H7 (cell line): Measurements from ENCODE around the gene FAM184B. TPM values are rescaled to one million over a fixed set of nuclear protein-coding genes. Genes with fewer than 3 reads are reported as not detected.
"Not testable (repeated sequence)": the region's sequence is repeated elsewhere in the genome, so short reads cannot be mapped to it uniquely, and the experiment has no call there.

Experiments used
- DNase-seq: peaks from one replicate; pipeline ENCODE4 v3.0.0; 2012
- H3K27me3 ChIP-seq: 2 replicates; pipeline ENCODE4 v1.6.0; 2011; ENCODE audit warnings: mild to moderate bottlenecking, low read length; ENCODE audit not compliant: control insufficient read depth, insufficient read depth
- H3K36me3 ChIP-seq: replicated peaks from 2 replicates; pipeline ENCODE4 v1.5.1; 2011; ENCODE audit warnings: low read length; ENCODE audit not compliant: control insufficient read depth, insufficient read depth
- H3K4me3 ChIP-seq: 2 replicates; pipeline ENCODE4 v1.5.1; 2011; ENCODE audit warnings: low read depth, mild to moderate bottlenecking, control low read depth, low read length, moderate library complexity; ENCODE audit not compliant: insufficient read depth
- total RNA-seq: library from RNA; depleted of rRNA; stranded (reverse); fragments of >200 nt; shearing (Covaris generic); gene quantifications from 2 replicates; pipeline ENCODE4 v1.2.3, GENCODE V29; 2014

FAM184B gene
- total RNA-seq, 1 experiment from 2014 or later, result not detected

DNA sequence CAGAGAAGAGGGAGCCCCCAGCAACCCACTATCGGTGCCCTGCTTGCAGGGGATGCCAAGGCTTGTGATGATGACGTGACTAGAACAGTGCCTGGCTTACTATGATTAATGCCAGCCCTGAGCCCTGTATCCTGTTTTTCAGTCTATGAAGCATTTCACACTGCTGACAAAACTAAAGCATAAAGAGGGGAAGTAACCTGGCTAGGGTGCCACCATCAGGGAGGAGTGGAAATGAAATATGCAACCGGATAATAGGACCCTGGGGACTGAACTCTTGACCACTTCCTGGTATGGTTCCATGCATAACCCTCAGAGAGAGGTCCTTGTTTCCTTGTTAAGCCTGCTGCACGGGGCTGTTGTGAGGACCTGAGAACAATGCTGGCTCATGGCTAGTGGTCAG lies 116.7 kb downstream of the FAM184B start:
- Histone ChIP-seq H3K36me3 (no peaks in the 10 kb centered on the region), H3K27me3 (no peaks in the 10 kb centered on the region), H3K4me3 (no peak overlapping the region)
- DNase-seq, result no peak

DNA sequence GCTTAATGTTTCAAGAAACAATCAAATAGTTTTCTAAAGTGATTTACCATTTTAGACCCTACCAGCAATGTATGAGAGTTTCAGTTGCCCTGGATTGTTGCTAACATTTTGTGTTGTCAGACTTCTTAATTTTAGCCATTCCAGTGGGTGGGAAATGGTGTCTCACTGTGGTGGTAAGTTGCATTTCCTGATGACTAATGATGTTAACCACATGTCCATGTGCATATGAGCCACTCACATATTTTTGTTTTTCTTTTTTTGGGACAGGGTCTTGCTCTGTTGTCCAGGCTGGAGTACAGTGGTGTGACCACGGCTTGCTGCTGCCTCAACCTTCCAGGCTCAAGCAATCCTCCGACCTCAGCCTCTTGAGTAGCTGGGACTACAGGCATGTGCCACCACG lies 118.7 kb downstream of the FAM184B start:
- DNase-seq, result no peak
- H3K27me3 ChIP-seq, result no peaks in the 10 kb centered on the region
- no peaks in the 10 kb centered on the region for H3K36me3 ChIP-seq
- no peak overlapping the region for H3K4me3 ChIP-seq

GRCh38 chr4:17659196-17659595 lies 122.2 kb downstream of the FAM184B start:
- not testable (repeated sequence) for H3K27me3 ChIP-seq, H3K36me3 ChIP-seq, DNase-seq, H3K4me3 ChIP-seq

GRCh38 chr4:17657849-17658248 lies 123.6 kb downstream of the FAM184B start:
- H3K4me3 ChIP-seq, result no peak overlapping the region
- no peak for DNase-seq
- H3K36me3 ChIP-seq, result no peaks in the 10 kb centered on the region
- no peaks in the 10 kb centered on the region for H3K27me3 ChIP-seq

DNA sequence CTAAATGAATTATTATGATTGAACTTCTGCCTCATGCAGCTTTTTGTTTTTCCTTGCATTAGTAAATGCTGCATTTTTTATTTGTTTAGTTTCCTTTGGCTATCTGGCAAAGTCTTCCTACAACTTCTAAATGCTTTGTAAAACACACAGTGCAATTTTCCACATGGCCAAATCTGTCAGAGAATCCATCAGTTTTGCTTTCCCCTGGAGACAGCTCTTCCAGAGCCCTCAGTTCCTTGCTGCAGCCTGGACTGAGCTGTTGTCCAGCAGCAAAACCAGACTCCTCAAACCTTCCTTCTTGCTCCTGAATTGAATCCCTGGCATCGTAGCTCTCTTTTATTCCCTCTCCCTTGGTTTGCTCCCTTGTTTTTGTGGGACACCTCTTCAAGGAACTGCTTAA lies 124.3 kb downstream of the FAM184B start:
- Histone ChIP-seq H3K27me3 (no peaks in the 10 kb centered on the region), H3K4me3 (no peak overlapping the region), H3K36me3 (no peaks in the 10 kb centered on the region)
- DNase-seq, result no peak

DNA sequence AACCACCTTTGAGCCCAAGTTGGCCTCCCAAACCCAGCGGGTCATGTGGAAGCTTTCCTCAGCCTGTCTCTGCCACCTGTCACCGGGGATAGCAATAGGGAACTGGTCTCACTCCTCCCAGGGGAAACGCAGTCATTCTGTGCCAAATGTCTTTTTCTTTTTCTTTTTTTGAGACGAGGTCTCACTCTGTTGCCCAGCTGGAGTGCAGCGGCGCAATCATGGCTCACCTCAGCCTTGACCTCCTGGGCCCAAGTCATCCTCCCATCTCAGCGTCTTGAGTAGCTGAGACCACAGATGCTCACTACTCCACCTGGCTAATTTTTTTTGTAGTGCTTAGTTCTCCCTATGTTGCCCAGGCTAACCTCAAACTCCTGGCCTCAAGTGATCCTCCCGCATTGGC lies 126.7 kb downstream of the FAM184B start:
- Histone ChIP-seq H3K36me3 (no peaks in the 10 kb centered on the region), H3K4me3 (no peak overlapping the region), H3K27me3 (no peaks in the 10 kb centered on the region)
- DNase-seq, result no peak

DNA sequence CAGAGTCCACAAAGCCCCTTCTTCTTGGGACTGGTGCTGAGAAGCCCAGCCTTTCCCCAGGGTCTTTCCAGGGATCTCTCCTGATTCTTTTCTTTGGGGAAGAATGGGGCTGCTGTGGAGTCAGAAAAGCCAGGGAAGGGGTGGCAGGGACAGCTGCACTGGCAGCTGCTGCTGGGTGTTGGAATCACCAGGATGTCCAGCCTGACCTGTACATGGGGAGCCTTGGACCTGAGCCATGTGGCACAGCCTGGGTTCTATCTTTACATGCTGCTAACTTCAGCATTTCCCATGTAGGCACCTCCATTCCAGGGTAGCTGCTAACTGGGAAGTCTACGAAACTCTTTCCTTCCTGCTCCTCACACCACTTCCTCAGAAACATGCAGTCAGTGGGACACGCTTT lies 131.0 kb downstream of the FAM184B start:
- Histone ChIP-seq H3K27me3 (no peaks in the 10 kb centered on the region), H3K4me3 (no peak overlapping the region), H3K36me3 (no peaks in the 10 kb centered on the region)
- DNase-seq, result no peak

- DNase-seq, result peak; percentile 58
- no peaks in the 10 kb centered on the region for H3K36me3 ChIP-seq
- H3K27me3 ChIP-seq, result no peaks in the 10 kb centered on the region
- no peak overlapping the region for H3K4me3 ChIP-seq
These were observed 133.5 kb downstream of the FAM184B start for GRCh38 chr4:17647927-17648326.

GRCh38 chr4:17647176-17647806 lies 134.1 kb downstream of the FAM184B start:
- no peaks in the 10 kb centered on the region for H3K27me3 ChIP-seq
- H3K4me3 ChIP-seq, result no peak overlapping the region
- no peaks in the 10 kb centered on the region for H3K36me3 ChIP-seq
- no peak for DNase-seq

DNA sequence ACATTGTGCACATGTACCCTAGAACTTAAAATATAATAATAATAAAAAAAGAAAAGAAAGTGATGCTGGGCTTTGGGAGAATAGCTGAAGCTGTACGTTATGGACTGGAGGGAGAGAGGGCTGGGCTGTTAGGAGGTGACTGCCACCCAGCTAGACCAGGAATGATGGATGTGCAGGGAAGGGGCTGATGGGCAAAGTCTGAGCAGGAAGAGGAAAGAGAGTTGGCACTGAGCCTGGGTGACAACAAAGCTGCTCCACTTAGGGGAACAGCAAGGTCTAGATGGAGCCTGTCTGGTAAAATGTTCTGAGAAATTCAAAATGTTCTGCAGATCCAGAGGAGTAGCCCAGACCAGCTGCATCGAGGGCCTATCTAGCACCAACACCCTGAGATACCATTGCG lies 134.7 kb downstream of the FAM184B start:
- no peak for DNase-seq
- no peaks in the 10 kb centered on the region for H3K36me3 ChIP-seq
- H3K27me3 ChIP-seq, result no peaks in the 10 kb centered on the region
- H3K4me3 ChIP-seq, result no peak overlapping the region

GRCh38 chr4:17642398-17642783 lies 139.0 kb downstream of the FAM184B start:
- Histone ChIP-seq H3K27me3 (no peaks in the 10 kb centered on the region), H3K4me3 (no peak overlapping the region), H3K36me3 (no peaks in the 10 kb centered on the region; the same call in 1 of the 2 replicates)
- no peak for DNase-seq

DNA sequence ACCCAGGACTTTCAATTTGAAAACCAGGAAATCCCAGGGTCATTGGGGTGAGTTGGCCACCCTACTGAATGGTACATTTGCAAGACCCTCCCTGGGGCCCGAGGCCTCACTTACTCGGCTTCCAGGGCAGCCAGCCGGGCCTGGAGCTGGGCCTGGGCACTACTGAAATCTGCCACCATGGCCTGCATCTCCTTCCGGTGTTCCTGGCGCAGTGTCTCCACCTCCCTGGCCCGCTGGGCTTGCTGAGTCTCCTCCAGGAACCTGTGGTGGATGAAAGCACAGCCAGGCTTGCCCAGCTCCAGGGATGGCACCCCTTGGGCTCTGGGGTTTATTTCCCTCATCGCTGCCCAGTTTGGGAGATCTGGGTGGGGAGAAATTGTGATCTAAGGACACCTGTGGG lies 142.3 kb downstream of the FAM184B start:
- Histone ChIP-seq H3K4me3 (no peak overlapping the region), H3K36me3 (no peaks in the 10 kb centered on the region; the same call in 1 of the 2 replicates), H3K27me3 (no peaks in the 10 kb centered on the region)
- no peak for DNase-seq

DNA sequence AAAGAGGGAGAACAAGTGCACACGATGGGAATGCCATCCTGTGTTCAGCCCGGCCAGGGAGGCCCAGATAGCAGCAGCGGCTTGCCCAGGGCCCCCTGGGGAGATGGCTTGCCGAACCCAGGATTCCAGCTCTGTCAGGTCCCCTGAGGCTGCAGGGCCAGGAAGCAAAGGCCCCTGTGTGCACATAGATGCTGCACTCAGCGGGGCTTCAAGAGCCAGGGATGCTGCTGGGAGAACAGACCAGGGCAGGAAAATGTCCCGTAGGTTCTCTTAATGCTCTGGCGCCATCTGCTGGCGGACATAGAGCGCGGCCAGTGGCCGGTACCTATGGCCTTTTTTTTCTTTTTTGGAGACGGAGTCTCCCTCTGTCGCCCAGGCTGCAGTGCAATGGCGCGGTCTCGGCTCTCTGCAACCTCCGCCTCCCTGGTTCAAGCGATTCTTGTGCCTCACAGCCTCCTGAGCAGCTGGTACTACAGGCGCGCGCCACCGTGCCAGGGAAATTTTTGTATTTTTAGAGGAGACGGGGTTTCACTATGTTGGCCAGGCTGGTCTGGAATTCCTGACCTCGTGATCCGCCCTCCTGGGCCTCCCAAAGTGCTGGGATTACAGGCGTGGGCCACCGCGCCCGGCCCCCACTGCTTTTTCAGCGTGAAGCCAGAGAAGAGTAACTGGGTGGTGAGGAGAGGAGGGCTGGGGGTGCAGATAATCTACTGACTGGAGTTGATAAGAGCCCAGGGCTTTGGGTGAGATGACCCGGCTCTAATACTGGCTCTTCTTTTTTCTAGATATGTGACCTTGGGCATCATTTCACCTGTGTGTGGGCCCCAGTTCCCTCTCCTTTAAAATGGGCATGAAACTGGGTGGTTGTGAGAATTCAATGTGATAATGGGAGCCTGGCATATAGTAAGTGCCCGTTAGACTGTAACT lies 144.5 kb downstream of the FAM184B start:
- Histone ChIP-seq H3K4me3 (no peak overlapping the region), H3K36me3 (peaks cover 3% of the 10 kb centered on the region), H3K27me3 (no peaks in the 10 kb centered on the region)
- peak; percentile 94 for DNase-seq

DNA sequence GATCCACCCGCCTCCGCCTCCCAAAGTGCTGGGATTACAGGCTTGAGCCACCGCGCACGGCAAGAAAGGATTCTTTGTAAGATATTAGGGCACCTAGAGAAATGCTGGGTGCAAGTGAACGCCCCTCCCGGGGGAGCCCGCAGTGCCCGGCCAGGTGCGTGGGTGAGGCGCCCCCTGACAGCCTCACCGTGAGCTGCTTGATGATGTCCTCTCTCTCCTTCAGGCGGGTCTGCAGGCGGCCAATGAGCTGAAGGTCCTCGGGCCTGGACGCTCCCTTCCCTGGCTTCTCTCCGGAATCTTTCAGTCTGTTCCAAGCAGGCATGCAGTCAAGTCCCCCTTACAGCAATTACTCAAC lies 145.1 kb downstream of the FAM184B start:
- no peak for DNase-seq
- Histone ChIP-seq H3K4me3 (no peak overlapping the region), H3K27me3 (no peaks in the 10 kb centered on the region), H3K36me3 (peaks cover 3% of the 10 kb centered on the region)

- Histone ChIP-seq H3K36me3 (peaks cover 5% of the 10 kb centered on the region), H3K4me3 (no peak overlapping the region), H3K27me3 (no peaks in the 10 kb centered on the region)
- no peak for DNase-seq
These were observed 146.4 kb downstream of the FAM184B start for GRCh38 chr4:17635056-17635455.
